ENCODE results near the gene TMEM134.
"Not testable (repeated sequence)": the region's sequence is repeated elsewhere in the genome, so short reads cannot be mapped to it uniquely, and the experiment has no call there.

The TMEM134 gene

GRCh38 chr11:67437082-67437808, 31.8 kb downstream of the TMEM134 start, which contains the start of gene PTPRCAP:
Gene PTPRCAP, minus strand, starts transcription at chr11:67437682. Its CDS starts 63 bp downstream, at chr11:67437619.
- peak; percentile 91 for DNase-seq

- peak; percentile 87 for DNase-seq
Measured at GRCh38 chr11:67436459-67437081, 32.5 kb downstream of the TMEM134 start.

GRCh38 chr11:67435727-67436458, 33.2 kb downstream of the TMEM134 start:
- no peak for DNase-seq

DNA sequence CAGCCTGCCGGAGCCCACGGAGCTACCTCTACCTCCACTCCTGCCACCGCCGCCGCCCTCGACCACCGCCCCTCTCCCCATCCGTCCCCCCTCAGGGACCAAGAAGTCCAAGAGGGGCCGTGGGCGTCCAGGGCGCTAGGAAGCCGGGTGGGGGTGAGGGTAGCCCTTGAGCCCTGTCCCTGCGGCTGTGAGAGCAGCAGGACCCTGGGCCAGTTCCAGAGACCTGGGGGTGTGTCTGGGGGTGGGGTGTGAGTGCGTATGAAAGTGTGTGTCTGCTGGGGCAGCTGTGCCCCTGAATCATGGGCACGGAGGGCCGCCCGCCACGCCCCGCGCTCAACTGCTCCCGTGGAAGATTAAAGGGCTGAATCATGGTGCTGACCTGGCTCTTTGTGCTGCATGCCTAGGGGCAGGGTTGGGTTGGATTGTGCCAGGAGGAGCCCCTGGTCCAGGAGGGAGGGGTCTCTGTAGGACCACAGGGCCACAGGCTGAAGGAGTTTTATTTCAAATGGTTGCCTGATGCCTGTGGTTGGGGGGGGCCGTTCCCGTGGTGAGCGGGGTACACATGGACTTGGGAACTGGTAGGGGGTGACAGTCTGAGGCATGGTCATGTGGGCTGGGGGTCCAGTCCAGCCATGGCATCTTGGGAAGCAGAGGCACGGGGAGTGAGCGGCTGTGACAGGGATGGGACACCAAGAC, 33.9 kb downstream of the TMEM134 start:
- peak; percentile 75 for DNase-seq

- peak; percentile 73 for DNase-seq
Measured at GRCh38 chr11:67434395-67434881, 34.6 kb downstream of the TMEM134 start.

DNA sequence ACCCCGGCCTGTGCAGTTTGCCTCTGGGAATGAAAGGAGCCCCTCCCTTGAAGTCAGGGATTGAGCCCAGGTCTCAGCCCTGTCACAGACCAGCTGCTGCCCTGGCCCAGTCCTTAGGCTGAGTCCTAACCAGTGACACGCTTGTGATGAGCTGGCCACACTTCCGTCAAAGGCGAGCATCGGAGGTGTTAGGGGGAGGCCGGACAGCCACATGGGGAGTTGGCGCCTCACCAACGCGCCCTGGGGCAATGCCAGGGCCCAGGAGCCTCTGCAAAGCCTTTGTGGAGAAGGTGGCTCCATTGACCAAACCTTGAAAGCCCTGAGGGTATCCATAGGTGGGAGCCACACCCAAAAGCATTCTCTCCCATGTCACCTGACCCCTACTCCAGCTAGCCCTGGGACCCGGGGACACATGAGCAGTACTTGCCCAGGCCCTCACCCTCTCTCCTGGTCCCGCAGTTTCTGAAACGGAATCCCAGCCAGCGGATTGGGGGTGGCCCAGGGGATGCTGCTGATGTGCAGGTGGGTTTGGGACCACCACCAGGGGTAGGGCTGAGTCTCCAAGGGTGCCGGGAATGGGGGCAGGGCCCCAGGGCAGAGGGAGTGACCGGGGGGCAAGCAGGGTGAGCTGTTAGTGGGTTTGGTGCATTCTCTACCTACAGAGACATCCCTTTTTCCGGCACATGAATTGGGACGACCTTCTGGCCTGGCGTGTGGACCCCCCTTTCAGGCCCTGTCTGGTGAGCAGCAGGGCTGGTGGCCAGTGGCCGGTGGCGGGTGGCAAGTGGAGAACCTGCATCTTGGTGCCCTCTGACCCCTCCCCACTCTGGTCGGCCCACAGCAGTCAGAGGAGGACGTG, 35.3 kb downstream of the TMEM134 start:
- no peak for DNase-seq

DNA sequence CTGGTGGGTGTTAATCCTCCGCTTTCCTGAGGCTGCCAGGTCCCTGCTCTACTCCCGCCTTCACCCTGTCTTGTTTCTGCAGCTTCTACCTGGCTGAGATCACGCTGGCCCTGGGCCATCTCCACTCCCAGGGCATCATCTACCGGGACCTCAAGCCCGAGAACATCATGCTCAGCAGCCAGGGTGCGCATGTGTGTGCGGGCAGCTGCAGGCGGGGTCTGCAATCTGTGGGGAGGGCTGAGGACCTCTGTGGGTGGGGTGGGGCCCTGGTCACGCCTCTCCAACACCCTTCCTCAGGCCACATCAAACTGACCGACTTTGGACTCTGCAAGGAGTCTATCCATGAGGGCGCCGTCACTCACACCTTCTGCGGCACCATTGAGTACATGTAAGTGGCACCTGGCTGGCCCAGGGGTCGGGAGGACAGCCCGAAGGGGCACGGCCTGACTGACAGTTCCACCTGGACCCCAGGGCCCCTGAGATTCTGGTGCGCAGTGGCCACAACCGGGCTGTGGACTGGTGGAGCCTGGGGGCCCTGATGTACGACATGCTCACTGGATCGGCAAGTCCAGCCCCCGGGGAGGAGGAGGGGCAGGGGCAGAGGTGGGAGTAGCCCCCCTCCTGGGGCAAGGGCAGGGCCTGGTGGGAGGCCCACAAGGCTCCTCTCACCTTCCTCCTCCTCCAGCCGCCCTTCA, 36.2 kb downstream of the TMEM134 start:
- no peak for DNase-seq

DNA sequence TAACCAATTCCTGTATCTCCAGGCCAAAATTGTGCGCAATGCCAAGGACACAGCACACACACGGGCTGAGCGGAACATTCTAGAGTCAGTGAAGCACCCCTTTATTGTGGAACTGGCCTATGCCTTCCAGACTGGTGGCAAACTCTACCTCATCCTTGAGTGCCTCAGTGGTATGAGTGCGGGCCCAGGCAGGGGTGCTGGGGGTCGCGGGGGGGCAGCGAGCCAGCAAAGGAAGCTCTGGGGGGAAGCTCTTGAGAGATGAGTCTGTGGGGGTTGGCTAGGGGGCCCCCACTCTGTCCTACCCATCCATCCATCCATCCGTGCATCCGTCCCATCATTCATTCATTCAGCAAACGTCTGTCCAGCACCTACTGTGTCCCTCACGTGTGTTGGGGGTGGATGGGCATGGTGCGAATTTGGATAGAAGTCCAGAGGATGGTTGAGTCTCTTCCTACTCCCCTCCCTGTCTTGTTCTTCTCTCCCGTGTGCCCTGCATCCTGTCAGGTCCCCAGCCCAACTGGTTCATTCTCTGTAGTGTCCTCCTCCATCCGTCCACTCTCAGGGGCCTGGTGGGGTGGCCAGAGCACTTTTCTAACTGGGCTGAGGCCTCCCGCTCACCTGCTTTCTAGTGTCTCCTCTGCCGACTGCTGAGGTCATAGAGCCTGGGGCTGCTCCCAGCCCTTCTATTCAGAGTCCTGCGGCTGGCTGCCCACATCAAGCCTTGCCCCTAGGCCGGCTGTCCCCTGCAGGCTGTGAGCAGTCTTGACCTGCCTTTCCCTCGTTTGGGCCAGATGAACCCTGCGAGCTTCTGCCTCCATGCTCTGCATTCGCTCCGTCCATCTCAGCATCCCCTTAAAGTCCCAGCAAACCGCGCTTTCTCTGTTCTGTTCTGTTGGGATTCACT, 37.5 kb downstream of the TMEM134 start:
- DNase-seq: no peak

DNA sequence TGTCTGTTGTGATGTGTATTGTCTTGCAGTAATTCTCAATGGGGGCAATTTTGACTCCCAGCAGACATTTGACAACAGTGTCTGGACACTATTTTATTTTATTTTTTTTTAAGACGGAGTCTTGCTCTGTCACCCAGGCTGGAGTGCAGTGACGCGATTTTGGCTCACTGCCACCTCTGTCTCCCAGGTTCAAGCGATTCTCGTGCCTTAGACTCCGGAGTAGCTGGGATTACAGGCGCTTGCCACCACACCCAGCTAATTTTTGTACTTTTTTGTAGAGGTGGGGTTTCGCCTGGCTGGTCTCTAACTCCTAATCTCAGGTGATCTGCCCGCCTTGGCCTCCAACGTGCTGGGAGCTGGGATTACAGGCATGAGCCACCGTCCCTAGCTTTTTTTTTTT, 39.3 kb downstream of the TMEM134 start:
- no peak for DNase-seq

DNA sequence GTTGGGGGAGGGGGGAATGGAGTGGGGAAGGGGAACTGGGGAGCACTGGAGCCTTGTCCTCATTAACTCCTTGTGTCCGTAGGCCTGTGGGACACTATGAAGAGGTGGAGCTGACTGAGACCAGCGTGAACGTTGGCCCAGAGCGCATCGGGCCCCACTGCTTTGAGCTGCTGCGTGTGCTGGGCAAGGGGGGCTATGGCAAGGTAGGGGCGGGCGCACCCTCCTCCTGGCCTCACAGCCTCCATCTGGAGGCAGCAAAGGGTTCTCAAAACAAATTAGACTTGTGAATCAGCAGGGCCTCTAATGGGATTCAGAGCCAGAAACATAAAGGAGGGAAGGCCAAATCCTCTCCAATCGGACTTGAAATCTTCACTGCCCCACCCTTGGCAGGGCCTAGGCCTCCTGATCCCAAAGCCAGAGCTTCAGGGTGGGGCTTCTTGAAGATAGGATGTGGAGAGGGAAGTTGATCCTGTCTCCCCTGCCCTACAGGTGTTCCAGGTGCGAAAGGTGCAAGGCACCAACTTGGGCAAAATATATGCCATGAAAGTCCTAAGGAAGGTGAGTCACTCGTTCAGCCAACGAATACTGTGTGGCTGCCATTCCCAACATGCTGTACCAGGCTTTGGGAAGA, 39.9 kb downstream of the TMEM134 start:
- no peak for DNase-seq

- DNase-seq: peak; percentile 100
Measured at GRCh38 chr11:67428052-67429001, 40.7 kb downstream of the TMEM134 start, which contains the start of gene RPS6KB2. Gene RPS6KB2, plus strand, starts transcription at chr11:67428494. Its CDS starts 52 bp downstream, at chr11:67428546.

DNA sequence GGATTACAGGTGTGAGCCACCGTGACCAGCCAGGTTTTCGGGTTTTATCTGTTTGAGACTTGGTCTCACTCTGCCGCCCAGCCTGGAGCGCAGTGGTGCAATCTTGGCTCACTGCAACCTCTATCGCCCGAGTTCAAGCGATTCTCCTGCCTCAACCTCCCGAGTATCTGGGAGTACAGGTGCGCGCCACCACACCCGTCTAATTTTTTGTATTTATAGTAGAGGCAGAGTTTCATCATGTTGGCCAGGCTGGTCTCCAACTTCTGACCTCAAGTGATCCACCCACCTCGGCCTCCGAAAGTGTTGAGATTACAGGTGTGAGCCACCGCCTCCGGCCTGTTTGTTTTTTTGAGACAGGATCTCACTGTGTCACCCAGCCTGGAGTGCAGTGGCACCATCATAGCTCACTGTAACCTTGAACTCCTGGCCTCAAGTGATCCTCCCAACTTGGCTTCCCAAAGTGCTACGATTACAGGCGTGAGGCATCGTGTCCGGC, 41.6 kb downstream of the TMEM134 start:
- DNase-seq: not testable (repeated sequence)

- no peak for DNase-seq
Measured at GRCh38 chr11:67423891-67424613, 45.0 kb downstream of the TMEM134 start.

GRCh38 chr11:67423466-67423865, 45.6 kb downstream of the TMEM134 start:
- no peak for DNase-seq

DNA sequence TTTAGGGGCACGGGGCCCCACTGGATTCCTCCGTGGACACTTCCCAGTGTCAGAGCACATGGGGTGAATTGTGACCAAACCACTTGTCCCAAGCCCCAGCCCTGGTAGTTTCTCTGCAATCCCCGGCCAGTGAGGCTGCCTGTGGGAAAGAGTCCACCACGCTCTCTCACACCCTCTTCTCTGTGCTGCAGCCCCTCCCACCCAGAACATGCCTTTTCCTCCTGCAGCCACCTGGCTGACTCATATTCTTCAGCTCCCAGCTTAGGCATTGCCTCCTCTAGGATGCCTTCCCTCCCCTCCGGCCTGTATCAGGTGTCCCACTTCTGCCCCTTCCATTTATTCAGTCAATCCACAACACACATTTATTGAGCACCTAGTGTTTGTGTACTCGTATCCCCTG, 46.2 kb downstream of the TMEM134 start:
- DNase-seq: no peak

DNA sequence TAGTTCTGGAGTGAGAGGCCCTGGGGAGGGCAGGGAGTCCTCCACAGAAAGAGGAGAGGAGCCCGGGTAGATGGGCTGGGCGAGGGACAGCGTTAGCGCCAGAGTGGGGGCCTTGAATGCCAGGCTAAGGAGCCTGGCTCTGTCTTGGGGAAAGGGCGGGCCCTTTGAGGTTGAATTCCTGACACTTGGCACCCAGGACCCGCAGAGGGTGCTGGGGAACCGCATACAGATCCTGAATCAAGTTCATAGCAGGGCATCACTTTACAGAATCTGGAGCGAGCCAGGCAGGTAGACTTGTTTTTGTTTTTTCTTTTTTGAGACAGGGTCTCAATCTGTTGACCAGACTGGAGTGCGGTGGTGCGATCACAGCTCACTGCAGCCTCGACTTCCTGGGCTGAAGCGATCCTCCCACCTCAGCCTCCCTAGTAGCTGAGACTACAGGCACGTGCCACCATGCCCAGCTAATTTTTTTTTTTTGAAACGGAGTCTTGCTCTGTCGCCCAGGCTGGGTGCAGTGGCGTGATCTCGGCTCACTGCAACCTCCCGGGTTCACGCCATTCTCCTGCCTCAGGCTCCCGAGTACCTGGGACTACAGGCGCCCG, 47.5 kb downstream of the TMEM134 start:
- DNase-seq: no peak

Measured in activated effector memory CD4-positive, alpha-beta T cell treated with anti-CD3 and anti-CD28 coated beads, Interleukin-2, amount 50 U/mL, for 16 hours (primary cell).